Colonic mucosa (tissue), 4 donors: ENCODE data around the gene DROSHA. TPM values are rescaled to one million over a fixed set of nuclear protein-coding genes. Genes with fewer than 3 reads are reported as not detected.

ENCODE experiments used
- DNase-seq: peaks from one replicate; pipeline ENCODE4 v3.0.0-alpha.2; 2020
- H3K27ac ChIP-seq: fragments of 200-600 bp; one replicate; pipeline ENCODE4 v1.8.0; 2021
- H3K27me3 ChIP-seq: fragments of 200-600 bp; one replicate; pipeline ENCODE4 v1.8.0; 2021
- H3K36me3 ChIP-seq: fragments of 200-600 bp; one replicate; pipeline ENCODE4 v1.8.0; 2021
- H3K4me1 ChIP-seq: fragments of 200-600 bp; one replicate; pipeline ENCODE4 v1.8.0; 2021; ENCODE audit warnings: mild to moderate bottlenecking
- H3K4me3 ChIP-seq: fragments of 200-600 bp; one replicate; pipeline ENCODE4 v1.8.0; 2021
- H3K9ac ChIP-seq, 2 donors: one replicate each; pipeline ENCODE4 v1.7.0; 2013; ENCODE audit warnings: control low read depth in 2 of 2, low read depth in 2 of 2, low read length in 2 of 2
- H3K9me3 ChIP-seq: fragments of 200-600 bp; one replicate; pipeline ENCODE4 v1.8.0; 2021
- intact Hi-C: fragments of 100-400 bp; cut with DNase I; formaldehyde crosslinking; loops from one replicate; pipeline ENCODE4 v1.14.1; 2022
- total RNA-seq, 2 donors: library from RNA; stranded (reverse); fragmentation: NEBNext Ultra II Directional in 1 of 2; extraction: Animal tissue kit (Norgen Biotek cat#: 25700) in 1 of 2; gene quantifications; one replicate each; pipeline ENCODE4 v1.2.1, GENCODE V29; 2021
- TF ChIP-seq, protein P1 (sequence below): fragments of 200-600 bp; IDR thresholded peaks from one replicate; pipeline ENCODE4 v1.8.0; 2022; ENCODE audit warnings: antibody characterized with exemption, mild to moderate bottlenecking
- donor health status: healthy.
- donor health status: DM: no; HTN: no; CAD: no.
- donor health status: DM: no; HTN: no; CAD: no.

DROSHA gene
- total RNA-seq, 2 donors from 2014 or later, result 49.2 to 61.6 TPM

DNA sequence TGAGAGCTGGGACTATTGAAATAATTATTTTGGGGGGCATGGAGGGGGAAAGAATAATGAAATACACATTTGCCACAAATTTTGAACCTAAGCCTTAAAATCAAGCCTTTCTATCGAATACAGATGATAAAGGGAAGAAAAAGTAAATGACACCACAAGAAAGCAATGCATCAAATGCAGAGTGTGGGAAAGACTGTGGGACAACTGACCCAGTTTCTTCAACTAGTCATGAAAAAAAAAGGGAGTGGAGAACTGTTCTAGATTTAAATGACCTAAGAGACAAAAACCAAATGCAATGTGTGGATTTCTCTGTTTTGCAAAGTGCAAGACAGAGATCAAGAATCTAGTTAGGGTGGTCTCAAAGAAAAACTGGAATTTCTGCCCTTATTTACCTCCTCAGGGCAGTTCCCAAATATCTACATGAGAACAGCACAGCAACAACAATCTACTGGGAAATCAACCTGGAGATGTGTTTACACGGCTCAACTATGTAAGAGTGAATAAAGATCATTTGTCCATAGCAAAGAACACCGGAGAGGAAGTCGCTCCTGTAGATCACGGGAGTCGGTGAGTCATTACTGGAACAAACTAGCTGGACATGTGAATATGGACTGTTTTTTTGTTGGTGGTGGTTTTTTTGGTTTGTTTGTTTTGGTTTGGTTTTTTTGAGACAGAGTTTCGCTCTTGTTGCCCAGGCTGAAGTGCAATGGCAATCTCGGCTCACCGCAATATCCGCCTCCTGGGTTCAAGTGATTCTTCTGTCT is 145.9 kb downstream of the DROSHA start:
- no peaks in the 10 kb centered on the region for H3K4me1 ChIP-seq
- H3K27me3 ChIP-seq, result no peaks in the 10 kb centered on the region
- no peak overlapping the region for H3K27ac ChIP-seq
- intact Hi-C loops, result no loop called here
- DNase-seq, result no peak
- no peaks in the 10 kb centered on the region for H3K36me3 ChIP-seq
- no peak overlapping the region for H3K9ac ChIP-seq
- H3K9me3 ChIP-seq, result no peaks in the 10 kb centered on the region
- no peak overlapping the region for H3K4me3 ChIP-seq
- TF ChIP-seq, protein P1, sequence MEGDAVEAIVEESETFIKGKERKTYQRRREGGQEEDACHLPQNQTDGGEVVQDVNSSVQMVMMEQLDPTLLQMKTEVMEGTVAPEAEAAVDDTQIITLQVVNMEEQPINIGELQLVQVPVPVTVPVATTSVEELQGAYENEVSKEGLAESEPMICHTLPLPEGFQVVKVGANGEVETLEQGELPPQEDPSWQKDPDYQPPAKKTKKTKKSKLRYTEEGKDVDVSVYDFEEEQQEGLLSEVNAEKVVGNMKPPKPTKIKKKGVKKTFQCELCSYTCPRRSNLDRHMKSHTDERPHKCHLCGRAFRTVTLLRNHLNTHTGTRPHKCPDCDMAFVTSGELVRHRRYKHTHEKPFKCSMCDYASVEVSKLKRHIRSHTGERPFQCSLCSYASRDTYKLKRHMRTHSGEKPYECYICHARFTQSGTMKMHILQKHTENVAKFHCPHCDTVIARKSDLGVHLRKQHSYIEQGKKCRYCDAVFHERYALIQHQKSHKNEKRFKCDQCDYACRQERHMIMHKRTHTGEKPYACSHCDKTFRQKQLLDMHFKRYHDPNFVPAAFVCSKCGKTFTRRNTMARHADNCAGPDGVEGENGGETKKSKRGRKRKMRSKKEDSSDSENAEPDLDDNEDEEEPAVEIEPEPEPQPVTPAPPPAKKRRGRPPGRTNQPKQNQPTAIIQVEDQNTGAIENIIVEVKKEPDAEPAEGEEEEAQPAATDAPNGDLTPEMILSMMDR, result no peak

DNA sequence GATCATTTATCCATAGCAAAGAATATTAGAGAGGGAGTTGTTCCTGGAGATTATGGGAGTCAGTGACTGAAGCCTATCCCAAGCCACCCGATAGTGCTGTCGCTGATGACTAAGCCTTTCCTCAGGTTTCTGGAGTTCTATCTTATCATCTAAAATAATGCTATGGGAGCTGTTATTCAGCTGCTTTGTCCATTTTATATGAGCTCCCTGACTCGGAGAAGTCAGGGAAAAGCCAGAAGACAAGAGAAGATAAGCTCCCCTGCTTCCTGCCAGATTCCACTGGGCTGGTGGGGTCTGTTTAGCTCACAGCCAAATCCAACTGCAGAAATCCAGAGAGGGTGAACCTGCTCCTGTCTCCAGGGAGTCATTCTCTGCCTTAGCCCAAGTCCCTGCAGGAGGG is 148.2 kb downstream of the DROSHA start:
- Histone ChIP-seq H3K27ac (no peak overlapping the region), H3K9me3 (no peaks in the 10 kb centered on the region), H3K4me1 (no peaks in the 10 kb centered on the region), H3K27me3 (no peaks in the 10 kb centered on the region), H3K9ac (no peak overlapping the region), H3K4me3 (no peak overlapping the region), H3K36me3 (no peaks in the 10 kb centered on the region)
- DNase-seq, result no peak
- TF ChIP-seq, protein P1, result no peak
- intact Hi-C loops, result no loop called here

DNA sequence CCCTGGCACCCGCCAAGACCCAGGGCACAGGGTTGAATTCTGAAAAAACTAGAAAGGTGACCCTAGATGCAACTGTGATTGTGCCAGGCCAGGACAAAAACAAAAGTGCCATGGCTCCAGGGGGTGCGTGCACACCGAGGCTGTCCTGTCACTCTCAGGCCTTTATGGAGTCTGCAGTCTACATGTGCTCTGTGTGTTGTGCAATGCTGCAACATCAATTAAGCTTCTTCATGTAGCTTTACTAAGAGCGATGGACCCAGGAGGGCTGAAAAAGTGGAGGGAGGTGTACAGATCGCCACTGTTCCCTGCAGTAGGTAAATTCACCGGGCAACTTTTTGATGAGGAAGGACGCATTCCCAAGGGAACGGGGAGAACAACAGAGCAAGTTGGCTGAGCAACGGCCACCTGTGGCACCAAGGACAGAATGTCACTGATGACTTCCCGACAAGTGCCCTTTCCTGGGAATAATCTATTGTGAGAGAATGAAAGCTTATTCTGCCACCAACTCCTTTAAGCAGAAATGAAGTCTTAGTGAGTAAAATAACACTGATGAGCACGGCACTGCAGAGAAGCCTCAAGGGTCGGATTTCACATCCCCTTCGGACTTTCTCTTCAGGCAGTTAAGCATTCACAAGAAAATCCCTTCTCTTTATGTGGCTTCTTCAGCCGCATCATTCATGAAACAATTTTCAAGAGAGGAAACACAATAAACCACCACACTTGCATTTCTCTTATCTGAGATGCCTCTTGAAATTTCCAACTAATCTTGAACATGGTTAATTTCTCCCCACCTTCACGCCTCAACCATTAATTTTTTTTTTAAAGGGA is 149.6 kb downstream of the DROSHA start:
- TF ChIP-seq, protein P1, result no peak
- intact Hi-C loops, result no loop called here
- Histone ChIP-seq H3K9me3 (no peaks in the 10 kb centered on the region), H3K27ac (no peak overlapping the region), H3K27me3 (no peaks in the 10 kb centered on the region), H3K4me1 (no peaks in the 10 kb centered on the region), H3K4me3 (no peak overlapping the region), H3K9ac (no peak overlapping the region), H3K36me3 (no peaks in the 10 kb centered on the region)
- no peak for DNase-seq

DNA sequence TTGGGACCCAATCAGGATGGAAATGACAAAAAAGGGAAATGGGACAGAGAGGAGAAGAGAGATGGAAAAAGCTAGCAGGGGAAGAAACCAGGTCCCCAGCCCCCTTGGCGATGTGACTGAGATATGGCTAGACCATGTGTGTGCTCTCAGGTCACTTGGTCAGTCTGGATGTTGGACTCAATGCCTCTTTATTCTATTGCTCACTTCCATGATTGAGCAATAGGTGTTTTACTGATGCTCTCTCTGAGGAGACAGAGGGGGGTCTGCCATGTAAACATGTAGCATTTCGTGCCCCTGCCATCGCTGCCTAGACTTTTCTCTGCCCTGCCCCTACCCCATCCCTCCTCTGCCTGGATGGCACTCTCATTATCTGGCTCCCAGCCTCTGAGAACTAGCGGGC is 150.6 kb downstream of the DROSHA start:
- Histone ChIP-seq H3K9me3 (no peaks in the 10 kb centered on the region), H3K36me3 (no peaks in the 10 kb centered on the region), H3K4me1 (no peaks in the 10 kb centered on the region), H3K27ac (no peak overlapping the region), H3K4me3 (no peak overlapping the region), H3K9ac (no peak overlapping the region), H3K27me3 (no peaks in the 10 kb centered on the region)
- no peak for DNase-seq
- intact Hi-C loops, result no loop called here
- TF ChIP-seq, protein P1, result no peak

DNA sequence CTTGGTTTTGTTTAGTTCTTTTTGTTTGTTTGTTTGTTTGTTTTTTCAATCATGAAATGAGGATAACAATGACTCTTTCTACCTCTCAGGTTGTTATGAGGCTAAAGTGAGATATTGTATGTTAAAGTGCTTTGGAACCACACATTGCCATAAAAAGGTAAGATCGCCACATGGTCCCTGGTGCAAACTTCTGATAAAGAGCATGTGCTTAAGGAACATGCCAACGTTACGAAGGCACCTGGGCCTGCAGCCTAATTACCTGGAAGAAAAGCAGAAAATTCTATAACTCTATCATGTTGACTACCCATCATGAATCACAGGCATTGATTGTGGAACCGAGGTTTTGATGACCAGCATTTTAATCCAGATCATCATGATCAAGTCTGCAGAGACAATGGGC is 151.8 kb downstream of the DROSHA start:
- Histone ChIP-seq H3K9me3 (no peaks in the 10 kb centered on the region), H3K27me3 (no peaks in the 10 kb centered on the region), H3K36me3 (no peaks in the 10 kb centered on the region), H3K4me1 (no peaks in the 10 kb centered on the region), H3K27ac (no peak overlapping the region), H3K4me3 (no peak overlapping the region), H3K9ac (no peak overlapping the region)
- DNase-seq, result no peak
- intact Hi-C loops, result no loop called here
- TF ChIP-seq, protein P1, result no peak
